ENCODE data around the gene HDAC4.

GRCh38 chr2:239226677-239227581 is 173.9 kb downstream of the HDAC4 start:
- TF ChIP-seq CTCF (IDR thresholded peaks at IDR 0.05), result no peak
- TF ChIP-seq POLR2A (IDR thresholded peaks at IDR 0.05), result no peak
